Upper lobe of left lung (tissue), 6 donors: ENCODE results near the gene RPL3. TPM values are rescaled to one million over a fixed set of nuclear protein-coding genes. Genes with fewer than 3 reads are reported as not detected.

Source experiments
- ATAC-seq, 2 donors: fragments of 200-7000 bp; cut with Tn5 transposase; one replicate each; pipeline ENCODE4 v1.9.1; 2022; ENCODE audit warnings: mild to moderate bottlenecking in 2 of 2, moderate library complexity in 2 of 2; ENCODE audit not compliant: low FRiP score in 2 of 2
- DNase-seq, 2 donors: peaks; one replicate each; pipeline ENCODE4 v3.0.0-alpha.2; 2019 to 2020
- H3K27ac ChIP-seq, 4 donors: fragments of 200-600 bp; sonication (generic); one replicate each; pipeline ENCODE4 v1.5.1; 2016 to 2019
- H3K27me3 ChIP-seq, 4 donors: fragments of 200-600 bp; sonication (generic); one replicate each; pipeline ENCODE4 v1.5.1; 2017 to 2019
- H3K36me3 ChIP-seq, 4 donors: fragments of 200-600 bp; sonication (generic); one replicate each; pipeline ENCODE4 v1.5.1; 2016 to 2019
- H3K4me1 ChIP-seq, 4 donors: fragments of 200-600 bp; sonication (generic); one replicate each; pipeline ENCODE4 v1.5.1; 2018 to 2019
- H3K4me3 ChIP-seq, 4 donors: fragments of 200-600 bp; sonication (generic); one replicate each; pipeline ENCODE4 v1.5.1; 2017 to 2019; ENCODE audit warnings: mild to moderate bottlenecking in 2 of 4, moderate library complexity in 1 of 4
- H3K9me3 ChIP-seq, 4 donors: fragments of 200-600 bp; sonication (generic); one replicate each; pipeline ENCODE4 v1.5.1; 2018 to 2019
- EP300 ChIP-seq, 4 donors: sonication (generic); formaldehyde crosslinking; IDR thresholded peaks; one replicate each; pipeline ENCODE4 v1.5.1; 2017; ENCODE audit warnings: antibody characterized with exemption in 4 of 4, control low read depth in 2 of 4
- POLR2A ChIP-seq, 4 donors: fragments of 450-650 bp; IDR thresholded peaks; one replicate each; pipeline ENCODE4 v1.5.1; 2016 to 2017; ENCODE audit warnings: antibody characterized with exemption in 4 of 4, mild to moderate bottlenecking in 2 of 4
- POLR2AphosphoS5 ChIP-seq, 2 donors: sonication (generic); formaldehyde crosslinking; IDR thresholded peaks; one replicate each; pipeline ENCODE4 v1.5.1; 2017; ENCODE audit warnings: antibody characterized with exemption in 2 of 2
- WGBS, 2 donors: methylation state at CpG; one replicate each; pipeline ENCODE4 v1.1.5; 2017 to 2018; 5-methylcytosine and 5-hydroxymethylcytosine counted together
- total RNA-seq, 6 donors: library from RNA; depleted of rRNA in 4 of 6; stranded (reverse); fragments of >200 nt in 4 of 6; gene quantifications; one replicate each; pipeline versions ENCODE4 v1.1.0 to v1.2.1, GENCODE V29; 2016 to 2021
- TF ChIP-seq, protein P1 (sequence below), 6 experiments: fragments of 450-650 bp in 4 of 6; fragments of 200-600 bp in 2 of 6; sonication (generic) in 2 of 6; IDR thresholded peaks; one replicate each; pipeline ENCODE4 v1.5.1; 2016 to 2019; ENCODE audit warnings: antibody characterized with exemption in 6 of 6
- donor health status: DM: no; HTN: no; CAD: no; lungs with moderate emphysema.
- donor health status: DM: no; HTN: yes; CAD: no; lungs with severe emphysema.

Gene RPL3
- total RNA-seq, 6 donors from 2014 or later: 1,194 to 1,833 (median 1,624) TPM

DNA sequence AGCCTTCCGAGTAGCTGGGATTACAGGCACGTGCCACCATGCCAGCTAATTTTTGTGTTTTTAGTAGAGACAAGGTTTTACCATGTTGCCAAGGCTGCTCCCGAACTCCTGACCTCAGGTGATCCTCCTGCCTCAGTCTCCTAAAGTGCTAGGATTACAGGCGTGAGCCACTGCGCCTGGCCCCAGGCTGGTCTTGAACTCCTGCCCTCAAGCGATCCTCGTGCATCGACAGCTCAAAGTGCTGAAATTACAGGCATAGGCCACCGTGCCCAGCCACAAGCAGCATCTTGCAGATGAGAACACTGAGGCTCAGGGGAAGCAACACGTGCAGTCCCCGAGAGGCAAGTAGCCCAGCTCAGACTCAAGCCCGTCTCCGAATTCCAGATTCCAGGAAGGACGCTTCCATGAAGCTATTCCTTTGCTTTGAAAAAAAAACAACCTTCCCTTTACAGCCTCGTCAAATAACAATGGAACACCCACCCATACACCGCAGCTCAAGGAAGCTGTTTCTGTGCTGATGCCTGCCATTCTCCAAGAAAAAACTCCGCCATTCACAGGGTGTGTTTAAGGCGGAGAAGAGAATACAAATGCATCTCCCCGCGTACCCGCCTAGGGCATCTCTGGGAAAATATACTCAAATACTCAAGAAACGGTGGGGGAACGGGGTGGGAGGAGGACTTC lies 40.1 kb downstream of the RPL3 start:
- TF ChIP-seq POLR2AphosphoS5 (IDR thresholded peaks at IDR 0.05) (no peak), POLR2A (IDR thresholded peaks at IDR 0.05) (no peak), EP300 (IDR thresholded peaks at IDR 0.05) (no peak)
- TF ChIP-seq, protein P1, sequence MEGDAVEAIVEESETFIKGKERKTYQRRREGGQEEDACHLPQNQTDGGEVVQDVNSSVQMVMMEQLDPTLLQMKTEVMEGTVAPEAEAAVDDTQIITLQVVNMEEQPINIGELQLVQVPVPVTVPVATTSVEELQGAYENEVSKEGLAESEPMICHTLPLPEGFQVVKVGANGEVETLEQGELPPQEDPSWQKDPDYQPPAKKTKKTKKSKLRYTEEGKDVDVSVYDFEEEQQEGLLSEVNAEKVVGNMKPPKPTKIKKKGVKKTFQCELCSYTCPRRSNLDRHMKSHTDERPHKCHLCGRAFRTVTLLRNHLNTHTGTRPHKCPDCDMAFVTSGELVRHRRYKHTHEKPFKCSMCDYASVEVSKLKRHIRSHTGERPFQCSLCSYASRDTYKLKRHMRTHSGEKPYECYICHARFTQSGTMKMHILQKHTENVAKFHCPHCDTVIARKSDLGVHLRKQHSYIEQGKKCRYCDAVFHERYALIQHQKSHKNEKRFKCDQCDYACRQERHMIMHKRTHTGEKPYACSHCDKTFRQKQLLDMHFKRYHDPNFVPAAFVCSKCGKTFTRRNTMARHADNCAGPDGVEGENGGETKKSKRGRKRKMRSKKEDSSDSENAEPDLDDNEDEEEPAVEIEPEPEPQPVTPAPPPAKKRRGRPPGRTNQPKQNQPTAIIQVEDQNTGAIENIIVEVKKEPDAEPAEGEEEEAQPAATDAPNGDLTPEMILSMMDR (IDR thresholded peaks at IDR 0.05): no peak
- no peak for ATAC-seq
- Histone ChIP-seq H3K36me3 (no peaks in the 10 kb centered on the region), H3K27ac (peak overlapping the region in 3 of 4 donors; percentile 1 to 86 (median 76)), H3K9me3 (peaks cover 0 to 5% (median 0%) of the 10 kb centered on the region in 4 donors), H3K4me1 (peaks cover 38 to 51% (median 47%) of the 10 kb centered on the region in 4 donors), H3K27me3 (no peaks in the 10 kb centered on the region), H3K4me3 (no peak overlapping the region)
- DNase-seq: no peak
- WGBS, 2 donors: 50 to 58% methylated on average over 17 to 23 of the region's 23 CpGs

DNA sequence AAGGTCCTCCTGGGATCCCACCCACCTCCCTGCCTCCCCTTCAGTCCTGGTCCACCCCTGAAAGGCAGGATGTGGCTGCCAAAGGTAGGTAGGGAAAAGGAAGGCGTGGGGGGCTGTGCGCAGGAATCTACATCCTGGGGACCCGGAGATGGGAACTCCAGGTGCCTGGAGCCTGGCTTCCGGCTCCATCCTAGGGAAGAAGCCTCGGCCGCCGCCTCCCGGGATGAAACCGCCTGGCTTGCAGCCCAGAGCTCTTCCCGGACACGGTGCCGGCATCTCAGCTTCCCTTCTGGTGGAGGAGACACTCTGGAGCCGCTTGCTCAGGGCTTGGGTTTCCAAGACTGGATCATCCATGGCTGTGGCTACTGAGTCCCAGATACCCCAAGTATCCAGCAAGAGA lies 41.4 kb downstream of the RPL3 start:
- Histone ChIP-seq H3K4me1 (peaks cover 28 to 41% (median 36%) of the 10 kb centered on the region in 4 donors), H3K9me3 (peaks cover 0 to 5% (median 0%) of the 10 kb centered on the region in 4 donors), H3K27me3 (no peaks in the 10 kb centered on the region), H3K36me3 (no peaks in the 10 kb centered on the region), H3K4me3 (no peak overlapping the region), H3K27ac (peak overlapping the region in 3 of 4 donors; percentile 55 to 76 (median 58))
- 42 to 59% methylated on average over 6 to 12 of the region's 13 CpGs for WGBS, 2 donors
- TF ChIP-seq POLR2A (IDR thresholded peaks at IDR 0.05) (no peak), POLR2AphosphoS5 (IDR thresholded peaks at IDR 0.05) (no peak), EP300 (IDR thresholded peaks at IDR 0.05) (no peak)
- TF ChIP-seq, protein P1 (IDR thresholded peaks at IDR 0.05): no peak
- no peak for ATAC-seq
- DNase-seq: no peak

DNA sequence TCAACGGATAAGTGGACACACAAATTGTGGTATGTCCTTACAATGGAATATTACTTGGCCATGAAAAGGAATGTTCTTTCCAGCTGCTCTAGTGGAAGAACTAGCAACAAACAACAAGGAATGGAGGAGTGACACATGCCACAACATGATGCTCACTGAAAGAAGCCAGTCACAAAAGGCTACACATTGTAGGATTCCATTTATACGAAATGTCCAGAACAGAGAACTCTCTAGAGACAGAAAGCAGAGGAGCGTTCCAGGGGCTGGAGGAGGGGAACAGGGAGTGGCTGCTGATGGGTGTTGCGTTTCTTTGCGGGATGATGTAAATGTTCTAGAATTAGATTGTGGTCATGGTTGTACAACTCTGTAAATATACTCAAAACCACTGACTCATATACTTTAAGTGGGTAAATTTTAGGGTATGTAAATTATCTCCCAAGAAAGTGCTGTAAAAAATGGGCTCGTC lies 42.2 kb downstream of the RPL3 start:
- DNase-seq: peak in 1 of 2 donors; percentile 52
- TF ChIP-seq, protein P1 (IDR thresholded peaks at IDR 0.05): no peak
- TF ChIP-seq POLR2AphosphoS5 (IDR thresholded peaks at IDR 0.05) (no peak), POLR2A (IDR thresholded peaks at IDR 0.05) (no peak), EP300 (IDR thresholded peaks at IDR 0.05) (no peak)
- no peaks in the 10 kb centered on the region for H3K27me3 ChIP-seq
- H3K27ac ChIP-seq: peak overlapping the region in 3 of 4 donors; percentile 55 to 76 (median 58)
- no peaks in the 10 kb centered on the region for H3K36me3 ChIP-seq
- peaks cover 19 to 35% (median 29%) of the 10 kb centered on the region in 4 donors for H3K4me1 ChIP-seq
- peaks cover 0 to 5% (median 0%) of the 10 kb centered on the region in 4 donors for H3K9me3 ChIP-seq
- no peak overlapping the region for H3K4me3 ChIP-seq
- WGBS, 2 donors: 67% methylated on average over 6 of the region's 6 CpGs
- ATAC-seq: peak; percentile 43 to 64

- ATAC-seq (no peak), DNase-seq (no peak)
- TF ChIP-seq, protein P1 (IDR thresholded peaks at IDR 0.05): no peak
- no peak for TF ChIP-seq POLR2AphosphoS5 (IDR thresholded peaks at IDR 0.05)
- TF ChIP-seq POLR2A (IDR thresholded peaks at IDR 0.05): no peak
- TF ChIP-seq EP300 (IDR thresholded peaks at IDR 0.05): no peak
- no peaks in the 10 kb centered on the region for H3K36me3 ChIP-seq
- H3K4me3 ChIP-seq: no peak overlapping the region
- peak overlapping the region in 2 of 4 donors; percentile 7 to 55 for H3K27ac ChIP-seq
- H3K4me1 ChIP-seq: peaks cover 14 to 29% (median 26%) of the 10 kb centered on the region in 4 donors
- H3K27me3 ChIP-seq: no peaks in the 10 kb centered on the region
- H3K9me3 ChIP-seq: peaks cover 0 to 5% (median 0%) of the 10 kb centered on the region in 4 donors
- WGBS, 2 donors: 82 to 83% methylated on average over 12 of the region's 12 CpGs
Observed at GRCh38 chr22:39276440-39277141, 42.8 kb downstream of the RPL3 start.
